ENCODE data around the gene CNTNAP2. TPM values are rescaled to one million over a fixed set of nuclear protein-coding genes. Genes with fewer than 3 reads are reported as not detected.

The CNTNAP2 gene
- total RNA-seq, 2 donors from 2014 or later = not detected

- Mint-ChIP-seq H3K4me3 (no peak overlapping the region), H3K36me3 (ENCODE audit: low read depth) (no peaks in the 10 kb centered on the region), H3K27me3 (no peaks in the 10 kb centered on the region), H3K9me3 (peaks cover 18% of the 10 kb centered on the region), H3K27ac (no peak overlapping the region), H3K4me1 (no peaks in the 10 kb centered on the region)
- no peak for ATAC-seq (replicated peaks)
Observed at GRCh38 chr7:146755585-146755984, 639.0 kb downstream of the CNTNAP2 start.

GRCh38 chr7:146764458-146764857, 647.9 kb downstream of the CNTNAP2 start:
- no peak for ATAC-seq (replicated peaks)
- no peaks in the 10 kb centered on the region for H3K4me1 Mint-ChIP-seq
- H3K27ac Mint-ChIP-seq = no peak overlapping the region
- no peak overlapping the region for H3K4me3 Mint-ChIP-seq
- H3K9me3 Mint-ChIP-seq = peaks cover 23% of the 10 kb centered on the region
- no peaks in the 10 kb centered on the region for H3K36me3 Mint-ChIP-seq (ENCODE audit: low read depth)
- no peaks in the 10 kb centered on the region for H3K27me3 Mint-ChIP-seq

DNA sequence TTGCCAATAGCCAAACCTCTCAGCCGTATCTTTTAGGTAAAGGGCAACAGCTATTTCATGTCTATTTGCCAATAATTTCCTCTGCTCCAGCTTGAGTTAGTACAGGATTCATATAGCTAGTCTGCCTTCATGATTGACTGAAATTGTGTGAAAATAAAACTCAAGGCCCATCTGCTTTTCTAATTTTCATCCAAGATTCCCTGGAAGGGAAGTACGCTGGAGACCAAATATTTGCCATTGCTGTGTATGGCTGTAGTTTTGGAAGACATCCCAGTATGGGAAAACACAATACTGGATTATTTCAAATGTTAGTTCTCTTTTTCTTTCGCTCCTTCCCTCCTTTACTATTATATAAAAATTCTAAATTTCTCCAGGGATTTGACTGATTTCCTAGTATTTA, 652.4 kb downstream of the CNTNAP2 start:
- Mint-ChIP-seq H3K27me3 (no peaks in the 10 kb centered on the region), H3K4me1 (no peaks in the 10 kb centered on the region), H3K27ac (no peak overlapping the region), H3K36me3 (ENCODE audit: low read depth) (no peaks in the 10 kb centered on the region), H3K9me3 (peaks cover 15% of the 10 kb centered on the region), H3K4me3 (no peak overlapping the region)
- no peak for ATAC-seq (replicated peaks)

DNA sequence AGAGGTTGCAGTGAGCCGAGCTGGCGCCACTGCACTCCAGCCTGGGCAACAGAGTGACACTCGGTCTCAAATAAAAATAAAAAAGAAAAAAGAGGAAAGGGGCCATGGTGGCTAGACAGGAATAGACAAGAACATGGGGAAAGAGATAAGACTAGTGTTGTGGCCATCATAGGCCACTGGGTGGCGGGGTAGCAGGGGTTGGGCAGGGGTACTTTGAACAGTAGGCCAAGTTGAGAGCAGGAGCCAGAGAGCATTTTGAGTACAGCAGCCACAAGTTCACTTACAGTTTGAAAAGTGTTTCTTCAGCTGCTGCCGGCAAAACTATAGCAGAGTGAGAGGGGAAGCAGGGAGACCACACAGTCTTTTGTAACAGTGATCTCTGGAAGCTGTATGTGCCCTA, 656.0 kb downstream of the CNTNAP2 start:
- no peak overlapping the region for H3K4me3 Mint-ChIP-seq
- peaks cover 6% of the 10 kb centered on the region for H3K9me3 Mint-ChIP-seq
- no peaks in the 10 kb centered on the region for H3K27me3 Mint-ChIP-seq
- no peak overlapping the region for H3K27ac Mint-ChIP-seq
- H3K4me1 Mint-ChIP-seq = no peaks in the 10 kb centered on the region
- no peak for ATAC-seq (replicated peaks)
- no peaks in the 10 kb centered on the region for H3K36me3 Mint-ChIP-seq (ENCODE audit: low read depth)

GRCh38 chr7:146773506-146773905, 656.9 kb downstream of the CNTNAP2 start:
- Mint-ChIP-seq H3K27me3 (no peaks in the 10 kb centered on the region), H3K4me1 (no peaks in the 10 kb centered on the region), H3K27ac (no peak overlapping the region), H3K36me3 (ENCODE audit: low read depth) (no peaks in the 10 kb centered on the region), H3K4me3 (no peak overlapping the region), H3K9me3 (peaks cover 6% of the 10 kb centered on the region)
- no peak for ATAC-seq (replicated peaks)

GRCh38 chr7:146781352-146782116, 664.9 kb downstream of the CNTNAP2 start:
- no peak overlapping the region for H3K27ac Mint-ChIP-seq
- no peaks in the 10 kb centered on the region for H3K27me3 Mint-ChIP-seq
- H3K36me3 Mint-ChIP-seq (ENCODE audit: low read depth) = no peaks in the 10 kb centered on the region
- H3K9me3 Mint-ChIP-seq = peaks cover 14% of the 10 kb centered on the region
- ATAC-seq (replicated peaks) = no peak
- H3K4me3 Mint-ChIP-seq = no peak overlapping the region
- H3K4me1 Mint-ChIP-seq = no peaks in the 10 kb centered on the region

DNA sequence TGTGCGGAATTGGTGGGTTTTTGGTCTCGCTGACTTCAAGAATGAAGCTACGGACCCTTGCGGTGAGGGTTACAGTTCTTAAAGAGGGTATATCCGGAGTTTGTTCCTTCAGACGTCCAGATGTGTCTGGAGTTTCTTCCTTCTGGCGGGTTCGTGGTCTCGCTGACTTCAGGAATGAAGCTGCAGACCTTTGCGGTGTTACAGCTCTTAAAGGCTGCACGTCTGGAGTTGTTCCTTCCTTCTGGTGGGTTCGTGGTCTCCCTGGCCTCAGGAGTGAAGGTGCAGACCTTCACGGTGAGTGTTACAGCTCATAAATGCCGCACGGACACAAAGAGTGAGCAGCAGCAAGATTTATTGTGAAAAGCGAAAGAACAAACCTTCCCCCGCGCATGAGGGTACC, 670.7 kb downstream of the CNTNAP2 start:
- Mint-ChIP-seq H3K4me1 (no peaks in the 10 kb centered on the region), H3K4me3 (no peak overlapping the region), H3K36me3 (ENCODE audit: low read depth) (no peaks in the 10 kb centered on the region)

DNA sequence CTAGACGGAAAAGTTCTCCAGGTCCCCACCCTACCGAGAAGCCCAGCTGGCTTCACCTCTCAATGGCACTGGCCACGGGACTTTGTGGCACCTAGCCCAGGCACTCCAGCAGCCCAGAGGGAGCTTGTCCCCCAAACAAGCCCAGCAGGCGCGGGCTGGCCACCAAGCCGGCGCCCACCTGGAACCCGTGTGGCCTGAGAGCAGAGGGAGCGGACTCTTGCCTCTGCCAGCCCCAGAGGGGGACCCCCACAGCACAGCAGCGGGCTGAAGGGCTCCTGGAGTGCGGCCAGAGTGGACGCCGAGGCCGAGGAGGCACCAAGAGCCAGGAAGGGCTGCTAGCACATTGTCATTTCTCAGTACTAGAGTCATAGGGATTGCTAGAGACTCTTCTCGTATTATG, 671.4 kb downstream of the CNTNAP2 start:
- no peak for ATAC-seq (replicated peaks)
- Mint-ChIP-seq H3K9me3 (peaks cover 6% of the 10 kb centered on the region), H3K27ac (no peak overlapping the region)

More for the DNA sequence above, 670.7 kb downstream of the CNTNAP2 start:
- H3K27me3 Mint-ChIP-seq = no peaks in the 10 kb centered on the region
- H3K9me3 Mint-ChIP-seq = peaks cover 6% of the 10 kb centered on the region
- ATAC-seq (replicated peaks) = no peak
- no peak overlapping the region for H3K27ac Mint-ChIP-seq

GRCh38 chr7:146791344-146792285, 675.0 kb downstream of the CNTNAP2 start:
- Mint-ChIP-seq H3K4me3 (no peak overlapping the region), H3K27me3 (no peaks in the 10 kb centered on the region), H3K4me1 (no peaks in the 10 kb centered on the region), H3K27ac (no peak overlapping the region), H3K9me3 (peaks cover 17% of the 10 kb centered on the region), H3K36me3 (ENCODE audit: low read depth) (no peaks in the 10 kb centered on the region)
- no peak for ATAC-seq (replicated peaks)

More for the DNA sequence above, 671.4 kb downstream of the CNTNAP2 start:
- H3K36me3 Mint-ChIP-seq (ENCODE audit: low read depth) = no peaks in the 10 kb centered on the region
- no peaks in the 10 kb centered on the region for H3K27me3 Mint-ChIP-seq
- H3K4me1 Mint-ChIP-seq = no peaks in the 10 kb centered on the region
- H3K4me3 Mint-ChIP-seq = no peak overlapping the region

DNA sequence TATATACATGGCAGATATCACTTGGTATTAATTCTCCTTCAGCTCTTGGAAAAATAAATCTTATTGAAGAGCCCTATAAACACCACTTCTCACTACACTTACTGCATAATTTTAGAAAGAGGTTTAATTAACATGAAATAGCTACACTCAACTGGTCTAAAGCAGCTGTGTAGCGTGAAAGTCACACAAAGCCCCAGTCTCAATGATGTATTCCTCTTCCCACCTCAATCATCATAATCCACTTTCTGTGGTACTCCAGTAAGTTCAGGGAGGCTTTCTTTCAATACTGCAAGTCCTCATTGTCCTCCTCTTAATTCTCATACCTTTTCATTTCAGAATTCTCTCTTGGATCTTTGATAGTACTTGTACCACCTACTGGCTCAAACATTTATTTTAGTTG, 688.0 kb downstream of the CNTNAP2 start:
- Mint-ChIP-seq H3K9me3 (peaks cover 12% of the 10 kb centered on the region), H3K4me3 (no peak overlapping the region), H3K36me3 (ENCODE audit: low read depth) (no peaks in the 10 kb centered on the region), H3K27ac (no peak overlapping the region), H3K4me1 (no peaks in the 10 kb centered on the region), H3K27me3 (no peaks in the 10 kb centered on the region)
- no peak for ATAC-seq (replicated peaks)

DNA sequence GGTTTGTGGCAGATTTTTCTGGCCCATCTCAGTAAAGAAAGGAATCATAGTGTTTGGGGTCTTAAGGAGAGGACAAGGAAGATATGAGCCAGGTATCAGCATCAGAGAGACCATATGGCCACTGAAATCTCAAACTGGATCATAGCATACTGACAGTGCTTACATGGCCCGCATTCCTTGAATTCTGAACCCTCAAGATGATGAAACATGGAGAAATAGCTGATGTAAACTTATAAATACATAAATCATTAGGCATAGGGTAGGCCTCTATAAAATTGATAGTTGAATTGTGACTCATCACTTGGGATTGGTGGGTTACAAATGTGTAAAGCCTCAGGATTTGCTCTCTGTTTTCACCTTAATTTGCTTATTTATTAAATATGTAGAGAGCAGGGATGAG, 688.5 kb downstream of the CNTNAP2 start:
- Mint-ChIP-seq H3K4me1 (no peaks in the 10 kb centered on the region), H3K27ac (no peak overlapping the region), H3K27me3 (no peaks in the 10 kb centered on the region), H3K4me3 (no peak overlapping the region), H3K9me3 (peaks cover 12% of the 10 kb centered on the region), H3K36me3 (ENCODE audit: low read depth) (no peaks in the 10 kb centered on the region)
- ATAC-seq (replicated peaks) = no peak

- Mint-ChIP-seq H3K9me3 (peaks cover 4% of the 10 kb centered on the region), H3K4me3 (no peak overlapping the region), H3K4me1 (no peaks in the 10 kb centered on the region), H3K36me3 (ENCODE audit: low read depth) (no peaks in the 10 kb centered on the region), H3K27ac (no peak overlapping the region), H3K27me3 (no peaks in the 10 kb centered on the region)
- ATAC-seq (replicated peaks) = no peak
Observed at GRCh38 chr7:146826329-146826728, 709.7 kb downstream of the CNTNAP2 start.

GRCh38 chr7:146830686-146831085, 714.1 kb downstream of the CNTNAP2 start:
- ATAC-seq (replicated peaks) = no peak
- H3K27me3 Mint-ChIP-seq = no peaks in the 10 kb centered on the region
- H3K4me1 Mint-ChIP-seq = no peaks in the 10 kb centered on the region
- H3K4me3 Mint-ChIP-seq = no peak overlapping the region
- H3K27ac Mint-ChIP-seq = no peak overlapping the region
- H3K36me3 Mint-ChIP-seq (ENCODE audit: low read depth) = no peaks in the 10 kb centered on the region
- H3K9me3 Mint-ChIP-seq = peaks cover 12% of the 10 kb centered on the region

- Mint-ChIP-seq H3K27ac (no peak overlapping the region), H3K27me3 (no peaks in the 10 kb centered on the region), H3K4me3 (no peak overlapping the region), H3K36me3 (ENCODE audit: low read depth) (no peaks in the 10 kb centered on the region), H3K4me1 (no peaks in the 10 kb centered on the region), H3K9me3 (peaks cover 14% of the 10 kb centered on the region)
- no peak for ATAC-seq (replicated peaks)
Observed at GRCh38 chr7:146831875-146832274, 715.3 kb downstream of the CNTNAP2 start.

DNA sequence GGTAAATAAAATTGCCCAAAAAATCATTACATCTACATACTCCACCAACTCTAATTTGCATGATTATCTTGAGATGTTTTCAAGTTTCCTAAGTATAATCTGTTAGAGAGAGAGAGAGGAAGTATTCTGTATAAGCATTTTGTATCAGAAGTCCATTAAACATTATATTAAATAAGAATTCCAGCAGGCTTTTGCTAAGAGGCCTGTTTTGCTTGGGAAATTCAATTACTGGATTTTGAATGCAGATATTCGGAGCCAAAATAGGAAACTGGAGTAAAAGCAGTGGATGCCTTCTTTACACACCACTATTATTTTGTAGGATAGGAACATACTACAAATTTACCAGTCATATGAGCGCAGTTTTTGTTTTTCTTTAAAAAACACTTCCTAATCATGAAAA, 727.8 kb downstream of the CNTNAP2 start:
- H3K4me1 Mint-ChIP-seq = no peaks in the 10 kb centered on the region
- ATAC-seq (replicated peaks) = no peak
- H3K4me3 Mint-ChIP-seq = no peak overlapping the region
- H3K27ac Mint-ChIP-seq = no peak overlapping the region
- no peaks in the 10 kb centered on the region for H3K27me3 Mint-ChIP-seq
- peaks cover 14% of the 10 kb centered on the region for H3K9me3 Mint-ChIP-seq
- no peaks in the 10 kb centered on the region for H3K36me3 Mint-ChIP-seq (ENCODE audit: low read depth)

All from activated T-helper 17 cell treated with anti-CD3 and anti-CD28 coated beads, Interleukin-2, amount 50 U/mL, for 72 hours (primary cell).